GM23338 (cell line): ENCODE results near the gene IL20RB. TPM values are rescaled to one million over a fixed set of nuclear protein-coding genes. Genes with fewer than 3 reads are reported as not detected.

Source experiments
- ATAC-seq: fragments of 200-7000 bp; cut with Tn5 transposase; 3 replicates; pipeline ENCODE4 v1.9.1; 2020
- DNase-seq: peaks from one replicate; pipeline ENCODE4 v3.0.0-alpha.2; 2015; ENCODE audit warnings: low spot score
- H2AFZ ChIP-seq: fragments of 200-600 bp; sonication (generic); 2 replicates; pipeline ENCODE4 v1.8.0; 2016; ENCODE audit warnings: antibody characterized with exemption, mild to moderate bottlenecking, moderate library complexity
- H3F3A ChIP-seq: fragments of 200-600 bp; sonication (generic); replicated peaks from 2 replicates; pipeline ENCODE4 v1.8.0; 2017; ENCODE audit warnings: antibody characterized with exemption, mixed run types, low read depth
- H3K27ac ChIP-seq: fragments of 200-600 bp; sonication (generic); 2 replicates; pipeline ENCODE4 v1.6.1; 2016; ENCODE audit warnings: low read depth
- H3K27me3 ChIP-seq: fragments of 200-600 bp; sonication (generic); 2 replicates; pipeline ENCODE4 v1.8.0; 2016; ENCODE audit warnings: mild to moderate bottlenecking, mixed run types, moderate library complexity; ENCODE audit not compliant: insufficient read depth
- H3K36me3 ChIP-seq: fragments of 200-600 bp; sonication (generic); 2 replicates; pipeline ENCODE4 v1.8.0; 2016; ENCODE audit warnings: mild to moderate bottlenecking; ENCODE audit not compliant: insufficient read depth
- H3K4me1 ChIP-seq: fragments of 200-600 bp; sonication (generic); 2 replicates; pipeline ENCODE4 v1.8.0; 2016; ENCODE audit warnings: mild to moderate bottlenecking, moderate library complexity; ENCODE audit not compliant: insufficient read depth
- H3K4me2 ChIP-seq: fragments of 200-600 bp; sonication (generic); 2 replicates; pipeline ENCODE4 v1.7.1; 2017; ENCODE audit warnings: mixed run types
- H3K4me3 ChIP-seq: fragments of 200-600 bp; sonication (generic); 2 replicates; pipeline ENCODE4 v1.6.1; 2016; ENCODE audit warnings: mixed run types
- H3K79me2 ChIP-seq: fragments of 200-600 bp; sonication (generic); replicated peaks from 2 replicates; pipeline ENCODE4 v1.8.0; 2017; ENCODE audit warnings: mild to moderate bottlenecking; ENCODE audit not compliant: insufficient read depth
- H3K9me2 ChIP-seq: fragments of 200-600 bp; sonication (generic); 2 replicates; pipeline ENCODE4 v1.8.0; 2017; ENCODE audit not compliant: insufficient read depth
- H4K20me1 ChIP-seq: fragments of 200-600 bp; sonication (generic); replicated peaks from 2 replicates; pipeline ENCODE4 v1.8.0; 2017; ENCODE audit warnings: mild to moderate bottlenecking; ENCODE audit not compliant: insufficient read depth
- H3K27ac Mint-ChIP-seq: 2 replicates; pipeline ENCODE4 v1.8.0; 2020; ENCODE audit warnings: inconsistent platforms, mild to moderate bottlenecking, moderate library complexity, mixed read lengths
- H3K27me3 Mint-ChIP-seq: 3 replicates; pipeline ENCODE4 v1.8.0; 2022; ENCODE audit warnings: low read depth, mild to moderate bottlenecking, moderate library complexity, mixed read lengths, inconsistent platforms; ENCODE audit not compliant: insufficient read depth, poor library complexity
- H3K36me3 Mint-ChIP-seq: 3 replicates; pipeline ENCODE4 v1.8.0; 2021; ENCODE audit warnings: low read depth, mild to moderate bottlenecking, inconsistent platforms, moderate library complexity, mixed read lengths
- H3K4me1 Mint-ChIP-seq: 3 replicates; pipeline ENCODE4 v1.8.0; 2020; ENCODE audit warnings: mild to moderate bottlenecking, inconsistent platforms, mixed read lengths
- H3K4me3 Mint-ChIP-seq: 3 replicates; pipeline ENCODE4 v1.8.0; 2021; ENCODE audit warnings: moderate library complexity, mild to moderate bottlenecking, inconsistent platforms, mixed read lengths
- H3K9me3 Mint-ChIP-seq: 3 replicates; pipeline ENCODE4 v1.8.0; 2020; ENCODE audit warnings: moderate library complexity, mild to moderate bottlenecking, inconsistent platforms, mixed read lengths
- CREB1 ChIP-seq: fragments of 250-450 bp; sonication (Bioruptor Pico); IDR thresholded peaks from 2 replicates; pipeline ENCODE4 v1.5.0; 2020; ENCODE audit warnings: low read depth, mild to moderate bottlenecking, moderate library complexity
- EZH2 ChIP-seq: fragments of 200-600 bp; sonication (generic); IDR thresholded peaks from one replicate; pipeline ENCODE4 v1.8.0; 2017; ENCODE audit warnings: antibody characterized with exemption, mild to moderate bottlenecking, low read depth; ENCODE audit not compliant: unreplicated experiment
- EZH2phosphoT487 ChIP-seq: fragments of 200-600 bp; sonication (generic); IDR thresholded peaks from one replicate; pipeline ENCODE4 v1.8.1; 2018; ENCODE audit warnings: antibody characterized with exemption; ENCODE audit not compliant: unreplicated experiment
- NANOG ChIP-seq: IDR thresholded peaks from 2 replicates; pipeline ENCODE4 v1.6.1; 2016; ENCODE audit warnings: antibody characterized with exemption, borderline replicate concordance
- POLR2AphosphoS5 ChIP-seq: IDR thresholded peaks from 2 replicates; pipeline ENCODE4 v1.6.1; 2016; ENCODE audit warnings: antibody characterized with exemption, low read depth
- STAT1 ChIP-seq: IDR thresholded peaks from one replicate; pipeline ENCODE4 v1.6.1; 2016; ENCODE audit warnings: antibody characterized with exemption; ENCODE audit not compliant: unreplicated experiment
- ZNF114 ChIP-seq: fragments of 250-450 bp; sonication (Bioruptor Pico); IDR thresholded peaks from 2 replicates; pipeline ENCODE4 v1.5.0; 2020; ENCODE audit warnings: mild to moderate bottlenecking, moderate library complexity
- ZNF331 ChIP-seq: fragments of 250-450 bp; sonication (Bioruptor Pico); IDR thresholded peaks from 2 replicates; pipeline ENCODE4 v1.5.0; 2020; ENCODE audit warnings: low read depth, mild to moderate bottlenecking, moderate library complexity
- polyA plus RNA-seq: library from polyadenylated mRNA; unstranded; fragments of >200 nt; fragmentation: Nextera tagmentation; extraction: Ambion mirVana; gene quantifications from 2 replicates; pipeline ENCODE4 v1.2.1, GENCODE V29; 2016
- total RNA-seq: library from RNA; depleted of rRNA; stranded (reverse); fragments of >200 nt; shearing (Covaris generic); gene quantifications from 2 replicates; pipeline ENCODE4 v1.2.3, GENCODE V29; 2014
- TF ChIP-seq, protein P1 (sequence below): fragments of 250-450 bp; sonication (Bioruptor Pico); IDR thresholded peaks from 2 replicates; pipeline ENCODE4 v1.5.0; 2020; ENCODE audit warnings: mild to moderate bottlenecking, moderate library complexity
- TF ChIP-seq, protein P2 (sequence below), 2 experiments: fragments of 200-600 bp in 1 of 2; sonication (generic) in 1 of 2; conservative IDR thresholded peaks; 2 replicates each; pipeline versions ENCODE4 v1.5.1 to v1.6.1; 2016 to 2017; ENCODE audit warnings: antibody characterized with exemption in 2 of 2, low read depth in 2 of 2, mild to moderate bottlenecking in 2 of 2, moderate library complexity in 1 of 2
- TF ChIP-seq, protein P3 (sequence below): IDR thresholded peaks from 2 replicates; pipeline ENCODE4 v1.6.1; 2016; ENCODE audit warnings: antibody characterized with exemption

IL20RB gene
- total and polyA plus RNA-seq, 2 experiments from 2014 or later: 1.7 to 4.6 TPM

DNA sequence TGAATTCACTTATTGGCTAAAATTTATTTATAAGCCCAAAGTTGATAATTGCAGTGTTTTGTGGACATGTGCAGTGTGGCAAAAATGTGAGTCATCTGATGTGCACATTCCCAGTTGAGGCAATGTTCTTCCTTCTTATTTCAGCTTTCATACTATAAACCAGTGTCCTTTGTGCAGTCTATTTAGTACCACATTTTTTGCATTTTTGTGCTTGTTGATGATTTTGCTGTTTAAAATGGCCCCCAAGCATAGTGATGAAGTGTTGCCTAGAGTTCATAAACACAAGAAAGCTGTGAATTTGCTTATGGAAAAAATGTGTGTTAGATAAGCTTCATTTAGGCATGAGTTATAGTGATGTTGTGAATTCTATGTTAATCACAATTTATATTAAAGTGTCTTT is 19.4 kb upstream of the IL20RB start:
- no peak overlapping the region for H3K27ac Mint-ChIP-seq
- H3K27me3 ChIP-seq: no peaks in the 10 kb centered on the region
- no peaks in the 10 kb centered on the region for H3K9me2 ChIP-seq
- H3K4me3 ChIP-seq: no peak overlapping the region
- H3K9me3 Mint-ChIP-seq: peaks cover 2% of the 10 kb centered on the region; the same call in 1 of the 3 replicates
- no peak overlapping the region for H2AFZ ChIP-seq
- H3K4me1 Mint-ChIP-seq: peaks cover 33% of the 10 kb centered on the region
- no peak for DNase-seq
- TF ChIP-seq EZH2: no peak
- TF ChIP-seq, protein P1, sequence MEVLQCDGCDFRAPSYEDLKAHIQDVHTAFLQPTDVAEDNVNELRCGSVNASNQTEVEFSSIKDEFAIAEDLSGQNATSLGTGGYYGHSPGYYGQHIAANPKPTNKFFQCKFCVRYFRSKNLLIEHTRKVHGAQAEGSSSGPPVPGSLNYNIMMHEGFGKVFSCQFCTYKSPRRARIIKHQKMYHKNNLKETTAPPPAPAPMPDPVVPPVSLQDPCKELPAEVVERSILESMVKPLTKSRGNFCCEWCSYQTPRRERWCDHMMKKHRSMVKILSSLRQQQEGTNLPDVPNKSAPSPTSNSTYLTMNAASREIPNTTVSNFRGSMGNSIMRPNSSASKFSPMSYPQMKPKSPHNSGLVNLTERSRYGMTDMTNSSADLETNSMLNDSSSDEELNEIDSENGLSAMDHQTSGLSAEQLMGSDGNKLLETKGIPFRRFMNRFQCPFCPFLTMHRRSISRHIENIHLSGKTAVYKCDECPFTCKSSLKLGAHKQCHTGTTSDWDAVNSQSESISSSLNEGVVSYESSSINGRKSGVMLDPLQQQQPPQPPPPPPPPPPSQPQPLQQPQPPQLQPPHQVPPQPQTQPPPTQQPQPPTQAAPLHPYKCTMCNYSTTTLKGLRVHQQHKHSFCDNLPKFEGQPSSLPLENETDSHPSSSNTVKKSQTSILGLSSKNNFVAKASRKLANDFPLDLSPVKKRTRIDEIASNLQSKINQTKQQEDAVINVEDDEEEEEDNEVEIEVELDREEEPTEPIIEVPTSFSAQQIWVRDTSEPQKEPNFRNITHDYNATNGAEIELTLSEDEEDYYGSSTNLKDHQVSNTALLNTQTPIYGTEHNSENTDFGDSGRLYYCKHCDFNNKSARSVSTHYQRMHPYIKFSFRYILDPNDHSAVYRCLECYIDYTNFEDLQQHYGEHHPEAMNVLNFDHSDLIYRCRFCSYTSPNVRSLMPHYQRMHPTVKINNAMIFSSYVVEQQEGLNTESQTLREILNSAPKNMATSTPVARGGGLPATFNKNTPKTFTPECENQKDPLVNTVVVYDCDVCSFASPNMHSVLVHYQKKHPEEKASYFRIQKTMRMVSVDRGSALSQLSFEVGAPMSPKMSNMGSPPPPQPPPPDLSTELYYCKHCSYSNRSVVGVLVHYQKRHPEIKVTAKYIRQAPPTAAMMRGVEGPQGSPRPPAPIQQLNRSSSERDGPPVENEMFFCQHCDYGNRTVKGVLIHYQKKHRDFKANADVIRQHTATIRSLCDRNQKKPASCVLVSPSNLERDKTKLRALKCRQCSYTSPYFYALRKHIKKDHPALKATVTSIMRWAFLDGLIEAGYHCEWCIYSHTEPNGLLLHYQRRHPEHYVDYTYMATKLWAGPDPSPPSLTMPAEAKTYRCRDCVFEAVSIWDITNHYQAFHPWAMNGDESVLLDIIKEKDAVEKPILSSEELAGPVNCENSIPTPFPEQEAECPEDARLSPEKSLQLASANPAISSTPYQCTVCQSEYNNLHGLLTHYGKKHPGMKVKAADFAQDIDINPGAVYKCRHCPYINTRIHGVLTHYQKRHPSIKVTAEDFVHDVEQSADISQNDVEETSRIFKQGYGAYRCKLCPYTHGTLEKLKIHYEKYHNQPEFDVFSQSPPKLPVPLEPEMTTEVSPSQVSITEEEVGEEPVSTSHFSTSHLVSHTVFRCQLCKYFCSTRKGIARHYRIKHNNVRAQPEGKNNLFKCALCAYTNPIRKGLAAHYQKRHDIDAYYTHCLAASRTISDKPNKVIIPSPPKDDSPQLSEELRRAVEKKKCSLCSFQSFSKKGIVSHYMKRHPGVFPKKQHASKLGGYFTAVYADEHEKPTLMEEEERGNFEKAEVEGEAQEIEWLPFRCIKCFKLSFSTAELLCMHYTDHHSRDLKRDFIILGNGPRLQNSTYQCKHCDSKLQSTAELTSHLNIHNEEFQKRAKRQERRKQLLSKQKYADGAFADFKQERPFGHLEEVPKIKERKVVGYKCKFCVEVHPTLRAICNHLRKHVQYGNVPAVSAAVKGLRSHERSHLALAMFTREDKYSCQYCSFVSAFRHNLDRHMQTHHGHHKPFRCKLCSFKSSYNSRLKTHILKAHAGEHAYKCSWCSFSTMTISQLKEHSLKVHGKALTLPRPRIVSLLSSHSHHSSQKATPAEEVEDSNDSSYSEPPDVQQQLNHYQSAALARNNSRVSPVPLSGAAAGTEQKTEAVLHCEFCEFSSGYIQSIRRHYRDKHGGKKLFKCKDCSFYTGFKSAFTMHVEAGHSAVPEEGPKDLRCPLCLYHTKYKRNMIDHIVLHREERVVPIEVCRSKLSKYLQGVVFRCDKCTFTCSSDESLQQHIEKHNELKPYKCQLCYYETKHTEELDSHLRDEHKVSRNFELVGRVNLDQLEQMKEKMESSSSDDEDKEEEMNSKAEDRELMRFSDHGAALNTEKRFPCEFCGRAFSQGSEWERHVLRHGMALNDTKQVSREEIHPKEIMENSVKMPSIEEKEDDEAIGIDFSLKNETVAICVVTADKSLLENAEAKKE (CRISPR knock-in tag): no peak
- no peak for TF ChIP-seq POLR2AphosphoS5
- TF ChIP-seq ZNF331 (CRISPR knock-in tag): no peak
- TF ChIP-seq STAT1: no peak
- TF ChIP-seq, protein P2, sequence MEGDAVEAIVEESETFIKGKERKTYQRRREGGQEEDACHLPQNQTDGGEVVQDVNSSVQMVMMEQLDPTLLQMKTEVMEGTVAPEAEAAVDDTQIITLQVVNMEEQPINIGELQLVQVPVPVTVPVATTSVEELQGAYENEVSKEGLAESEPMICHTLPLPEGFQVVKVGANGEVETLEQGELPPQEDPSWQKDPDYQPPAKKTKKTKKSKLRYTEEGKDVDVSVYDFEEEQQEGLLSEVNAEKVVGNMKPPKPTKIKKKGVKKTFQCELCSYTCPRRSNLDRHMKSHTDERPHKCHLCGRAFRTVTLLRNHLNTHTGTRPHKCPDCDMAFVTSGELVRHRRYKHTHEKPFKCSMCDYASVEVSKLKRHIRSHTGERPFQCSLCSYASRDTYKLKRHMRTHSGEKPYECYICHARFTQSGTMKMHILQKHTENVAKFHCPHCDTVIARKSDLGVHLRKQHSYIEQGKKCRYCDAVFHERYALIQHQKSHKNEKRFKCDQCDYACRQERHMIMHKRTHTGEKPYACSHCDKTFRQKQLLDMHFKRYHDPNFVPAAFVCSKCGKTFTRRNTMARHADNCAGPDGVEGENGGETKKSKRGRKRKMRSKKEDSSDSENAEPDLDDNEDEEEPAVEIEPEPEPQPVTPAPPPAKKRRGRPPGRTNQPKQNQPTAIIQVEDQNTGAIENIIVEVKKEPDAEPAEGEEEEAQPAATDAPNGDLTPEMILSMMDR (conservative IDR thresholded peaks at IDR 0.05; ENCODE audit: low read depth in 2 of 2): no peak
- TF ChIP-seq, protein P3, sequence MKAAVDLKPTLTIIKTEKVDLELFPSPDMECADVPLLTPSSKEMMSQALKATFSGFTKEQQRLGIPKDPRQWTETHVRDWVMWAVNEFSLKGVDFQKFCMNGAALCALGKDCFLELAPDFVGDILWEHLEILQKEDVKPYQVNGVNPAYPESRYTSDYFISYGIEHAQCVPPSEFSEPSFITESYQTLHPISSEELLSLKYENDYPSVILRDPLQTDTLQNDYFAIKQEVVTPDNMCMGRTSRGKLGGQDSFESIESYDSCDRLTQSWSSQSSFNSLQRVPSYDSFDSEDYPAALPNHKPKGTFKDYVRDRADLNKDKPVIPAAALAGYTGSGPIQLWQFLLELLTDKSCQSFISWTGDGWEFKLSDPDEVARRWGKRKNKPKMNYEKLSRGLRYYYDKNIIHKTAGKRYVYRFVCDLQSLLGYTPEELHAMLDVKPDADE: no peak
- TF ChIP-seq CREB1 (CRISPR knock-in tag): no peak
- TF ChIP-seq NANOG: no peak
- no peak for TF ChIP-seq EZH2phosphoT487
- TF ChIP-seq ZNF114: no peak
- no peak overlapping the region for H3K27ac ChIP-seq
- H3K79me2 ChIP-seq: peaks cover 77% of the 10 kb centered on the region
- H3K27me3 Mint-ChIP-seq: no peaks in the 10 kb centered on the region
- H3K36me3 ChIP-seq: no peaks in the 10 kb centered on the region
- peaks cover 34% of the 10 kb centered on the region for H3K36me3 Mint-ChIP-seq
- no peaks in the 10 kb centered on the region; the same call in none of the 2 replicates for H4K20me1 ChIP-seq
- no peaks in the 10 kb centered on the region for H3F3A ChIP-seq
- no peak overlapping the region for H3K4me3 Mint-ChIP-seq
- no peak overlapping the region for H3K4me2 ChIP-seq
- peaks cover 13% of the 10 kb centered on the region for H3K4me1 ChIP-seq
- no peak for ATAC-seq
